Bronchial epithelial cell (primary cell): ENCODE results near the gene SF1. TPM values are rescaled to one million over a fixed set of nuclear protein-coding genes. Genes with fewer than 3 reads are reported as not detected.

ENCODE experiments used
- DNase-seq: peaks from one replicate; pipeline ENCODE4 v3.0.0-alpha.2; 2010; ENCODE audit warnings: low read depth
- FAIRE-seq: peaks from 2 replicates; lab custom pipeline; 2011; peaks lifted over from hg19 to GRCh38; lab: Jason Lieb, UNC
- H3K27me3 ChIP-seq: 2 replicates; pipeline ENCODE4 v1.5.1; 2011; ENCODE audit warnings: low read length; ENCODE audit not compliant: control insufficient read depth, insufficient read depth
- H3K36me3 ChIP-seq: 2 replicates; pipeline ENCODE4 v1.5.1; 2011; ENCODE audit warnings: low read length; ENCODE audit not compliant: control insufficient read depth, insufficient read depth
- H3K4me3 ChIP-seq: 2 replicates; pipeline ENCODE4 v1.5.1; 2011; ENCODE audit warnings: mild to moderate bottlenecking, low read depth, low read length, control low read depth
- total RNA-seq: library from RNA; depleted of rRNA; stranded (reverse); fragments of >200 nt; gene quantifications from 2 replicates; pipeline ENCODE4 v1.2.1, GENCODE V29; 2014
- TF ChIP-seq, protein P1 (sequence below): IDR thresholded peaks from 2 replicates; pipeline ENCODE4 v1.5.1; 2011; ENCODE audit warnings: mild to moderate bottlenecking, moderate library complexity, low read length, control low read depth, inconsistent platforms; ENCODE audit not compliant: insufficient read depth, severe bottlenecking

The SF1 gene
- total RNA-seq, 1 donor from 2014 or later, result 44.5 TPM

- peak overlapping the region; percentile 87 for H3K4me3 ChIP-seq
- no peaks in the 10 kb centered on the region for H3K27me3 ChIP-seq
- FAIRE-seq (no peak), DNase-seq (peak; percentile 60)
- H3K36me3 ChIP-seq, result peaks cover 8% of the 10 kb centered on the region
- TF ChIP-seq, protein P1, sequence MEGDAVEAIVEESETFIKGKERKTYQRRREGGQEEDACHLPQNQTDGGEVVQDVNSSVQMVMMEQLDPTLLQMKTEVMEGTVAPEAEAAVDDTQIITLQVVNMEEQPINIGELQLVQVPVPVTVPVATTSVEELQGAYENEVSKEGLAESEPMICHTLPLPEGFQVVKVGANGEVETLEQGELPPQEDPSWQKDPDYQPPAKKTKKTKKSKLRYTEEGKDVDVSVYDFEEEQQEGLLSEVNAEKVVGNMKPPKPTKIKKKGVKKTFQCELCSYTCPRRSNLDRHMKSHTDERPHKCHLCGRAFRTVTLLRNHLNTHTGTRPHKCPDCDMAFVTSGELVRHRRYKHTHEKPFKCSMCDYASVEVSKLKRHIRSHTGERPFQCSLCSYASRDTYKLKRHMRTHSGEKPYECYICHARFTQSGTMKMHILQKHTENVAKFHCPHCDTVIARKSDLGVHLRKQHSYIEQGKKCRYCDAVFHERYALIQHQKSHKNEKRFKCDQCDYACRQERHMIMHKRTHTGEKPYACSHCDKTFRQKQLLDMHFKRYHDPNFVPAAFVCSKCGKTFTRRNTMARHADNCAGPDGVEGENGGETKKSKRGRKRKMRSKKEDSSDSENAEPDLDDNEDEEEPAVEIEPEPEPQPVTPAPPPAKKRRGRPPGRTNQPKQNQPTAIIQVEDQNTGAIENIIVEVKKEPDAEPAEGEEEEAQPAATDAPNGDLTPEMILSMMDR, result no peak
Observed at GRCh38 chr11:64809781-64810241, 31.5 kb upstream of the SF1 start.

- TF ChIP-seq, protein P1, result no peak
- H3K27me3 ChIP-seq, result no peaks in the 10 kb centered on the region
- no peak overlapping the region for H3K4me3 ChIP-seq
- DNase-seq, result no peak
- H3K36me3 ChIP-seq, result peaks cover 13% of the 10 kb centered on the region
- no peak for FAIRE-seq
Observed at GRCh38 chr11:64805481-64805880, 27.1 kb upstream of the SF1 start.

GRCh38 chr11:64804346-64805210 lies 26.2 kb upstream of the SF1 start:
- TF ChIP-seq, protein P1, result no peak
- Histone ChIP-seq H3K36me3 (peaks cover 13% of the 10 kb centered on the region), H3K27me3 (no peaks in the 10 kb centered on the region), H3K4me3 (no peak overlapping the region)
- DNase-seq (no peak), FAIRE-seq (no peak)

DNA sequence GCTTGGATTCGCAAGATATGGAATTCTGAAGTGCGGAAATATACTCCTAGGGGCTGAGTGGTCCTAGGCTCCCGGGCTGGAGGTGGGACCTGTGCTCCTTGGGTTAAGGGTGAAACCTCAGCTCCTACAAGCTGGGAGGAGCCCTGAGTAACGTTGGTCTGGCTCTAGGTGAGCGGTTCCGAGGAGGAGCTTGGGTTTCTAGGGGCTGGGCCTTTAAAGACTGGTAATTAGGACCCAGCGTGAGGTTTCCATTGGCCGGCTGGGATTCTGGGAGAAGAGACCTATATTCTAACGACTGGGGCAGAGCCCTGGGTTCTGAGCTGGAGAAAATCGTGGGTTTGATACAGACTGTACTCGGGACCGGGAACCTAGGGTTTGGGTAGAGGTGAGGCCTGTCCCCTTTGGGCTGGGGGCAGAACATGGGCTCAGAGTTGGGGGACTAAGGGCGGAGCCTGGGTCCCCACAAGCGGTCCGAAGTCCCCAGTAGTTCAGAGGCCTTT lies 25.6 kb upstream of the SF1 start:
- DNase-seq (no peak), FAIRE-seq (no peak)
- TF ChIP-seq, protein P1, result no peak
- Histone ChIP-seq H3K36me3 (peaks cover 13% of the 10 kb centered on the region), H3K27me3 (no peaks in the 10 kb centered on the region), H3K4me3 (peak overlapping the region; percentile 58)

DNA sequence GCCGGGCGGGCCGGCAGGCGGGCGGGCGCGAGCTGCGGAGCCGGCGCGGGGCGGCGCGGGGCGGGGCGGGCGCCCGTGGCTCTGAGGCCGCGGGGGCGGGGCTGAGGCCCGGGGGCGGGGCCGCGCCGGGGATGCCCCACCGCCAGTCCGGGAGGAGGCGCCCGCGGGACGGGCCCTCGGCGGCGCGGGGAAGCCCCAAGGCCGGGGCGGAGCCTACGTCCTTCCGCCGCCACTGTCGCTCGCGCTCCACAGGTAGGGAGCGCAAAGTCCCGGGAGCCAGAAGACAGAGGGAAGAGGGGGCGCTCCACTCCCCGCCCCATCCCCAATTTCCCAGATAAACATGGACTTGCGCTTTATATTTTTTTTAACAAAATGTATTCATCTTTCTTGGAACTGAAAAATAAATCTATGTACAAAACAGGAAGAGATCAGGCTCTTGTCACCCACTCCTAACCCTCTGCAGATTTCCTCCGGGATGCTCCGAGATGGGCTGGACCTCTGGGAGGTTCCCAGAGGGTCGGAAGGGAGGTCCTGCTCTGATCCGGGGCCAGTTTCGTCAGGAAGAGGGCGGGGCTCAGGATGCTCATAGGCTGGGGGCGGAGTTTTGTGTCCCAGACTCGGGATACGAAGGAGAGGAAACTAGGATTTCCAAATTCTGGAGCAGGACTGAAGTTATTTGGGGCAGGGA lies 25.0 kb upstream of the SF1 start, which contains the start of gene MAP4K2:
Gene MAP4K2 (minus strand): TSS at position 57 of the 688 bp plus-strand sequence. CDS start 65 bp downstream, outside the sequence.
- TF ChIP-seq, protein P1, result peak; percentile 32
- peak within 1 kb of the TSS; percentile 58 for H3K4me3 ChIP-seq
- H3K27me3 ChIP-seq, result no peaks in the 10 kb centered on the region
- peaks cover 13% of the 10 kb centered on the region for H3K36me3 ChIP-seq
- peak; percentile 72 for DNase-seq
- FAIRE-seq, result no peak
